K562 (cell line): Measurements from ENCODE around the gene LRRC8E. TPM values are rescaled to one million over a fixed set of nuclear protein-coding genes. Genes with fewer than 3 reads are reported as not detected.

Experiments
- CBX3 ChIP-seq, 2 experiments: IDR thresholded peaks; 1 replicate in 1 of 2; 2 replicates in 1 of 2; pipeline ENCODE4 v1.6.1; 2012; ENCODE audit warnings: inconsistent platforms in 2 of 2, low read length in 2 of 2, borderline replicate concordance in 1 of 2, control low read depth in 1 of 2
- CC2D1A ChIP-seq: fragments of 450-650 bp; IDR thresholded peaks from 2 replicates; pipeline ENCODE4 v1.6.1; 2017; ENCODE audit warnings: mild to moderate bottlenecking
- EP300 ChIP-seq: IDR thresholded peaks from 2 replicates; pipeline ENCODE4 v1.6.1; 2012; ENCODE audit warnings: low read length, improper control_type of control experiment
- EZH2 ChIP-seq: IDR thresholded peaks from 2 replicates; pipeline ENCODE4 v1.6.1; 2012; ENCODE audit warnings: low read depth, mild to moderate bottlenecking, inconsistent platforms, low read length, borderline replicate concordance
- GTF2F1 ChIP-seq: IDR thresholded peaks from 2 replicates; pipeline ENCODE4 v1.6.1; 2011; ENCODE audit warnings: low read depth, low read length, improper control_type of control experiment
- KAT2B ChIP-seq: IDR thresholded peaks from one replicate; pipeline ENCODE4 v1.6.1; 2012; ENCODE audit warnings: low read depth, mild to moderate bottlenecking, control low read depth, inconsistent platforms, low read length, moderate library complexity
- MED1 ChIP-seq: sonication (generic); formaldehyde crosslinking; IDR thresholded peaks from 2 replicates; pipeline ENCODE4 v1.8.1; 2023; ENCODE audit warnings: missing genetic modification reagents, borderline replicate concordance
- MIER1 ChIP-seq: fragments of 450-650 bp; IDR thresholded peaks from 2 replicates; pipeline ENCODE4 v1.6.1; 2016; ENCODE audit warnings: antibody characterized with exemption, mild to moderate bottlenecking, low read depth
- MTA2 ChIP-seq: fragments of 450-650 bp; IDR thresholded peaks from 2 replicates; pipeline ENCODE4 v1.6.1; 2016; ENCODE audit warnings: low read depth
- MTF1 ChIP-seq: fragments of 250-450 bp; sonication (Bioruptor Pico); IDR thresholded peaks from 2 replicates; pipeline ENCODE4 v1.9.0; 2021; ENCODE audit warnings: moderate library complexity, mild to moderate bottlenecking, inconsistent platforms, borderline replicate concordance
- NR2F6 ChIP-seq: fragments of 450-650 bp; formaldehyde crosslinking; IDR thresholded peaks from 2 replicates; pipeline ENCODE4 v1.4.0; 2020; ENCODE audit warnings: mild to moderate bottlenecking
- PCBP1 ChIP-seq: fragments of 200-400 bp; formaldehyde crosslinking; IDR thresholded peaks from 2 replicates; pipeline ENCODE4 v1.6.1; 2018; ENCODE audit warnings: mild to moderate bottlenecking, low read depth, low read length; ENCODE audit not compliant: poor library complexity, severe bottlenecking
- PRPF4 ChIP-seq: fragments of 200-400 bp; formaldehyde crosslinking; IDR thresholded peaks from one replicate; pipeline ENCODE4 v1.6.1; 2017; ENCODE audit warnings: low read length, low read depth, mild to moderate bottlenecking; ENCODE audit not compliant: insufficient read depth, poor library complexity, severe bottlenecking
- PTRF ChIP-seq: fragments of 450-650 bp; IDR thresholded peaks from 2 replicates; pipeline ENCODE4 v1.6.1; 2016; ENCODE audit warnings: mild to moderate bottlenecking, missing genetic modification characterization, missing compliant biosample characterization
- RAD21 ChIP-seq, 2 experiments: fragments of 250-450 bp in 1 of 2; fragments of 450-650 bp in 1 of 2; sonication (Bioruptor Pico) in 1 of 2; formaldehyde crosslinking in 1 of 2; IDR thresholded peaks in 1 of 2; conservative IDR thresholded peaks in 1 of 2; 2 replicates each; pipeline versions ENCODE4 v1.4.0 to v1.8.0; 2020 to 2022; ENCODE audit warnings: mild to moderate bottlenecking in 2 of 2, moderate library complexity in 1 of 2
- SIN3A ChIP-seq, 2 experiments: fragments of 150-350 bp in 1 of 2; IDR thresholded peaks; 2 replicates each; pipeline ENCODE4 v1.6.1; 2011 to 2016; ENCODE audit warnings: borderline replicate concordance in 2 of 2, low read depth in 2 of 2, low read length in 2 of 2, mild to moderate bottlenecking in 2 of 2, moderate library complexity in 2 of 2; ENCODE audit not compliant: control insufficient read depth in 1 of 2
- TAF7 ChIP-seq: fragments of 450-650 bp; IDR thresholded peaks from 2 replicates; pipeline ENCODE4 v1.6.1; 2016; ENCODE audit warnings: missing genetic modification characterization, missing compliant biosample characterization
- TRIM24 ChIP-seq, 2 experiments: fragments of 450-650 bp; IDR thresholded peaks; 2 replicates each; pipeline ENCODE4 v1.6.1; 2016
- ZBTB1 ChIP-seq: sonication (generic); formaldehyde crosslinking; IDR thresholded peaks from 2 replicates; pipeline ENCODE4 v1.8.1; 2023; ENCODE audit warnings: missing genetic modification reagents, low read depth, mild to moderate bottlenecking, borderline replicate concordance
- polyA plus RNA-seq, 8 experiments: library from polyadenylated mRNA; depleted of rRNA in 4 of 8; stranded (reverse) in 5 of 8; unstranded in 3 of 8; fragments of >200 nt; fragmentation: Nextera tagmentation in 2 of 8; fragmentation: Illumina TruSeq in 1 of 8; extraction: Ambion mirVana in 2 of 8; extraction: Trizol in 1 of 8; gene quantifications; 2 replicates each; pipeline versions ENCODE4 v1.2.1 to v1.2.3, GENCODE V29; 2011 to 2014; ENCODE audit warnings: inconsistent platforms in 1 of 8, missing spikeins in 1 of 8
- total RNA-seq, 7 experiments: library from RNA; depleted of rRNA in 6 of 7; stranded (reverse); fragments of >200 nt in 6 of 7; fragmentation: Illumina TruSeq in 2 of 7; extraction: Trizol in 2 of 7; gene quantifications; 2 replicates each; pipeline versions ENCODE4 v1.2.1 to v1.2.3, GENCODE V29; 2011 to 2021; ENCODE audit warnings: low replicate concordance in 1 of 7
- TF ChIP-seq, protein P1 (sequence below): fragments of 250-450 bp; sonication (Bioruptor Pico); IDR thresholded peaks from 2 replicates; pipeline ENCODE4 v1.8.0; 2021; ENCODE audit warnings: moderate library complexity, mild to moderate bottlenecking, inconsistent platforms
- TF ChIP-seq, protein P2 (sequence below): fragments of 250-450 bp; sonication (Bioruptor Pico); IDR thresholded peaks from 2 replicates; pipeline ENCODE4 v1.5.1; 2021; ENCODE audit warnings: mild to moderate bottlenecking
- TF ChIP-seq, protein P3 (sequence below): fragments of 250-450 bp; sonication (Bioruptor Pico); IDR thresholded peaks from 2 replicates; pipeline ENCODE4 v1.5.0; 2022; ENCODE audit warnings: mild to moderate bottlenecking

Gene LRRC8E
- total and polyA plus RNA-seq, 9 of the 15 experiments (the other 6 are each of a cell fraction or from before 2014, with no cell fraction given) = 0.08 to 5.7 (median 3.5) TPM; not detected in 1

DNA sequence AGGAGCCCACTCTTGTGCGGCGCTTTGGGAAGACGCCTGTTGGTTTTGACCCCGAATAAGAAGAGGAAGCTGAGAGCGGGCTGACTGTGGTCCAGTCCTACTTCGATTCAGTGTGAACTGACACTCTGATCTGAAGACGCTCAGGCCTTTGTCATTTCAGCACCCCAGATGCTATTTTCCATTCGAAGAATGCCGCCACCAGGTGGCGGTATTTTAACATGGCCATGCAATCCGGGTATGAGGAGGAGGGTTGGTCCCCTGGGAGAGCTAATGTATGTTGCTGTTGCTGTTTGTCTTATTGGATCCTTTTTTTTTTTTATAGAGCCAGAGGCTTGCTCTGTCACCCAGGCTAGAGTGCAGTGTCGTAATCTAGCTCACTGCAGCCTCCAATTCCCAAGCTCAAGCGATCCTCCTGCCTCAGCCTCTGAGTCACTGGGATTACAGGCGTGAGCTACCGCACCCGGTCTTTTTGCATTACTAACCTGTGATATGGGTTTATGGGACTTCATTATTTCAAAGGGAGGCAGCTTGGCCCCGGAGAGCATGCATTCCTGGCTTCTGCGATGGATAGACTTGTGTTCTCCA, 56.0 kb downstream of the LRRC8E start (continued):
- TF ChIP-seq KAT2B = no peak
- no peak for TF ChIP-seq MTF1
- TF ChIP-seq, protein P1, sequence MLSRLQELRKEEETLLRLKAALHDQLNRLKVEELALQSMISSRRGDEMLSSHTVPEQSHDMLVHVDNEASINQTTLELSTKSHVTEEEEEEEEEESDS (CRISPR knock-in tag) = no peak
- TF ChIP-seq CC2D1A = no peak; the same call in 1 of the 2 replicates
- no peak for TF ChIP-seq MTA2
- TF ChIP-seq TRIM24 (IDR thresholded peaks at IDR 0.05) = no peak
- TF ChIP-seq PRPF4 = no peak
- TF ChIP-seq CBX3 (IDR thresholded peaks at IDR 0.05; ENCODE audit: borderline replicate concordance in 1 of 2, low read length in 2 of 2) = peak in 1 of 2 experiments; percentile 81; a peak in 1 of 3 replicates
- 0 out of 2 replicates have a peak, but pooled peaks have one; percentile 18 for TF ChIP-seq GTF2F1
- no peak for TF ChIP-seq MED1 (CRISPR knock-in tag)
- 0 out of 2 replicates have a peak, but pooled peaks have one; percentile 37 for TF ChIP-seq NR2F6 (CRISPR knock-in tag)
- TF ChIP-seq PTRF = no peak
- no peak for TF ChIP-seq ZBTB1 (CRISPR knock-in tag)
- no peak for TF ChIP-seq EP300
- TF ChIP-seq, protein P2, sequence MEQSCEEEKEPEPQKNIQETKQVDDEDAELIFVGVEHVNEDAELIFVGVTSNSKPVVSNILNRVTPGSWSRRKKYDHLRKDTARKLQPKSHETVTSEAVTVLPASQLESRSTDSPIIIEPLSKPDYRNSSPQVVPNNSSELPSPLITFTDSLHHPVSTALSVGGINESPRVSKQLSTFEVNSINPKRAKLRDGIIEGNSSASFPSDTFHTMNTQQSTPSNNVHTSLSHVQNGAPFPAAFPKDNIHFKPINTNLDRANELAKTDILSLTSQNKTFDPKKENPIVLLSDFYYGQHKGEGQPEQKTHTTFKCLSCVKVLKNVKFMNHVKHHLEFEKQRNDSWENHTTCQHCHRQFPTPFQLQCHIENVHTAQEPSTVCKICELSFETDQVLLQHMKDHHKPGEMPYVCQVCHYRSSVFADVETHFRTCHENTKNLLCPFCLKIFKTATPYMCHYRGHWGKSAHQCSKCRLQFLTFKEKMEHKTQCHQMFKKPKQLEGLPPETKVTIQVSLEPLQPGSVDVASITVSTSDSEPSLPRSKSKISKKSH (CRISPR knock-in tag) = no peak
- peak in 1 of 2 experiments; percentile 70; a peak in 2 of 4 replicates for TF ChIP-seq SIN3A (IDR thresholded peaks at IDR 0.05; ENCODE audit: borderline replicate concordance in 2 of 2, control insufficient read depth in 1 of 2, low read depth in 2 of 2, low read length in 2 of 2)
- peak; percentile 70 to 81 for TF ChIP-seq RAD21 (CRISPR knock-in tag; conservative IDR thresholded peaks at IDR 0.05 in 1 of 2, IDR thresholded peaks at IDR 0.05 in 1 of 2)
- TF ChIP-seq MIER1 = peak; percentile 49; the same call in 1 of the 2 replicates
- TF ChIP-seq EZH2 = no peak
- 0 out of 2 replicates have a peak, but pooled peaks have one; percentile 5 for TF ChIP-seq TAF7 (tag)
- no peak for TF ChIP-seq PCBP1
- TF ChIP-seq, protein P3, sequence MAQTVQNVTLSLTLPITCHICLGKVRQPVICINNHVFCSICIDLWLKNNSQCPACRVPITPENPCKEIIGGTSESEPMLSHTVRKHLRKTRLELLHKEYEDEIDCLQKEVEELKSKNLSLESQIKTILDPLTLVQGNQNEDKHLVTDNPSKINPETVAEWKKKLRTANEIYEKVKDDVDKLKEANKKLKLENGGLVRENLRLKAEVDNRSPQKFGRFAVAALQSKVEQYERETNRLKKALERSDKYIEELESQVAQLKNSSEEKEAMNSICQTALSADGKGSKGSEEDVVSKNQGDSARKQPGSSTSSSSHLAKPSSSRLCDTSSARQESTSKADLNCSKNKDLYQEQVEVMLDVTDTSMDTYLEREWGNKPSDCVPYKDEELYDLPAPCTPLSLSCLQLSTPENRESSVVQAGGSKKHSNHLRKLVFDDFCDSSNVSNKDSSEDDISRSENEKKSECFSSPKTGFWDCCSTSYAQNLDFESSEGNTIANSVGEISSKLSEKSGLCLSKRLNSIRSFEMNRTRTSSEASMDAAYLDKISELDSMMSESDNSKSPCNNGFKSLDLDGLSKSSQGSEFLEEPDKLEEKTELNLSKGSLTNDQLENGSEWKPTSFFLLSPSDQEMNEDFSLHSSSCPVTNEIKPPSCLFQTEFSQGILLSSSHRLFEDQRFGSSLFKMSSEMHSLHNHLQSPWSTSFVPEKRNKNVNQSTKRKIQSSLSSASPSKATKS (CRISPR knock-in tag) = no peak
